HL-60 (cell line): Measurements from ENCODE around the gene TMEM266.

Experiments
- CTCF ChIP-seq: IDR thresholded peaks from one replicate; pipeline ENCODE4 v1.5.1; 2011; ENCODE audit warnings: low read length, control low read depth, inconsistent platforms; ENCODE audit not compliant: insufficient read depth
- POLR2AphosphoS5 ChIP-seq: IDR thresholded peaks from 2 replicates; pipeline ENCODE4 v1.6.1; 2012; ENCODE audit warnings: low read depth

GRCh38 chr15:76203346-76204108 lies 143.7 kb downstream of the TMEM266 start:
- no peak for TF ChIP-seq CTCF
- no peak for TF ChIP-seq POLR2AphosphoS5
